NCI-H82 treated with DMSO at 0.1 percent for 48 hours (cell line): ENCODE measurements around the gene MED12L.

Experiments used
- DNase-seq: peaks from one replicate; lab custom pipeline; 2025; ENCODE audit not compliant: unreplicated experiment; lab: John Stamatoyannopoulos, UW

MED12L gene

GRCh38 chr3:151171145-151171757, 85.8 kb downstream of the MED12L start:
- no peak for DNase-seq

- no peak for DNase-seq
Measured at GRCh38 chr3:151174351-151174750, 88.9 kb downstream of the MED12L start.

DNA sequence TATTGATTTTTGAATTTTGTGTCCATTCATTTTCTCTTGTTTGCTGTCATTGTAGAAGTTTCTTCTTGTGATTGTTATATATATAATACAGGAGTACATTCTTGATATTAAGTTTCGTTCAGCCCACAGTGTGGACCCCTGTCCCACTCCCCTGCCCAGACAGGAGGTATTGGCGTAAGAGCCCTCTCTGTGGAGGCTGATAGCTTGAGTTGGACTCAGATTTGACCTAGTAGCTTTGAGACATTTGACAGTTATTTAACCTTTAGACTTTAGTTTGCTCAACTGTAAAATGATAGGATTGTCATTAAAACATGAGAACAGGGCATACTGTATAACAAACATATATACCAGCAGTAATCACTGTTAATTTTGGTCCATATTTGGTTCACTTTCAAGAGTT, 90.5 kb downstream of the MED12L start:
- no peak for DNase-seq

DNA sequence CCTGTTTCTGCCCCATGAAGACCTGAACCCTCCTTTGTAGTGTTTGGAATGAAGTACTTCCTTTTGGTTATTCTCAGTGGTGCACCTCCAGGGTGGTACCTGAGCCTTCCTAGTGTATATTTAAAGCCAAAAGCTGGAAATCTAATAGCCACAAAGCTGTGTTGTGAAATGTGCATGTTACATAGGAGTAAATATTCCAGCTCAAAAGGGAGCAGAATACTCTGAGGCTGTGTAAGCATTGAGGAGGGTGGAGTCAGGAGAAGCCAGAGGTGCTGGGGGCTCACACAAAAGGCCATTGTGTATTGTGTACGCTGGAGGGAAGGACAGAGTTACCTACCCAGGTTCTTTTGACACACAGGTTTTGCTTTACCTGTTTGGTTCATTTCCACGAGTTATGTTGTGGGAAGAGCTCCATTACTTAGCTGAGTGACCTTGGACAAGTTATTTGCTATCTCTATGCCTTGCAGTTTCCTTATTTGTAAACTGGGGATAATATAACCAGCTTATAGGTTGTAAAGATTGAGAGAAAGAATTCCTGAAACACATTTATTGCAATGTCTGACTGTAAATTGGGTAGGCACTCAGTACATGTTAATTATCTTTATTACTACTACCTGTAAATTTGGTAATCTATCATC, 92.9 kb downstream of the MED12L start:
- no peak for DNase-seq

- no peak for DNase-seq
Measured at GRCh38 chr3:151182349-151183079, 97.0 kb downstream of the MED12L start.

- peak; percentile 47 for DNase-seq
Measured at GRCh38 chr3:151183265-151183671, 97.8 kb downstream of the MED12L start.

GRCh38 chr3:151191095-151191494, 105.6 kb downstream of the MED12L start:
- no peak for DNase-seq

- DNase-seq = no peak
Measured at GRCh38 chr3:151192545-151192944, 107.1 kb downstream of the MED12L start.

DNA sequence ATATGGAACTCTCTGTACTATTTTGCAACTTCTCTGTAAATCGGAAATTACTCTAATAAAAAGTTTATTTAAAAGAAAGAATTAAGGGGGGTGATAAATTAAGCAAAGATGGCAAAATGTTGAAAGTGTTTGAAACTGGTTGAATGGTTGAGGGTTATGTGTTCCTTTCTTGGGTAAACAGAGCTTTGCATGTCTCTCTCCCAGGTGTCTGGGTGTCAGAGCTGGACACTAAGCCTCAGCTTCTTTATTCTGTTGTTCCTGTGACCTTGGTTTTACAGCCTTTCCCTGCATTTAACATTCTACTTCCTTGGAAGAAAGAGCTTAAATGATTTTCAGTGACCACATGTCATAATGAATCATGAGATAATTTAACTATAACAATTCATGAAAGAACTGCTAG, 110.4 kb downstream of the MED12L start:
- no peak for DNase-seq

GRCh38 chr3:151196434-151196833, 111.0 kb downstream of the MED12L start:
- DNase-seq = no peak

DNA sequence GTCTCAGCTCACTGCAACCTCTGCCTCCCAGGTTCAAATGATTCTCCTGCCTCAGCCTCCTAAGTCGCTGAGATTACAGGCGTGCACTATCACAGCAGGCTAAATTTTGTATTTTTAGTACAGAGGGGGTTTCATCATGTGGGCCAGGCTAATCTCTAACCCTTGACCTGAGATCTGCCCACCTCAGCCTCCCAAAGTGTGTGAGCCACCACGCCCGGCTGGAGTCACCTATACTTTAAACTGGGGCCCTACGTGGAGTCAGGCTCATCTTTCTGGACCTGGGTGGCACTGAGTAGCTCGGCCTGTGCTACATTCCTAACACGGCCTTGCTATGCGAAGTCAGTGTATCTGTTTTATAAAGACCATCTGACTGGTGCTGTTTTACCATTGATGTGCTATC, 111.8 kb downstream of the MED12L start:
- DNase-seq = no peak

DNA sequence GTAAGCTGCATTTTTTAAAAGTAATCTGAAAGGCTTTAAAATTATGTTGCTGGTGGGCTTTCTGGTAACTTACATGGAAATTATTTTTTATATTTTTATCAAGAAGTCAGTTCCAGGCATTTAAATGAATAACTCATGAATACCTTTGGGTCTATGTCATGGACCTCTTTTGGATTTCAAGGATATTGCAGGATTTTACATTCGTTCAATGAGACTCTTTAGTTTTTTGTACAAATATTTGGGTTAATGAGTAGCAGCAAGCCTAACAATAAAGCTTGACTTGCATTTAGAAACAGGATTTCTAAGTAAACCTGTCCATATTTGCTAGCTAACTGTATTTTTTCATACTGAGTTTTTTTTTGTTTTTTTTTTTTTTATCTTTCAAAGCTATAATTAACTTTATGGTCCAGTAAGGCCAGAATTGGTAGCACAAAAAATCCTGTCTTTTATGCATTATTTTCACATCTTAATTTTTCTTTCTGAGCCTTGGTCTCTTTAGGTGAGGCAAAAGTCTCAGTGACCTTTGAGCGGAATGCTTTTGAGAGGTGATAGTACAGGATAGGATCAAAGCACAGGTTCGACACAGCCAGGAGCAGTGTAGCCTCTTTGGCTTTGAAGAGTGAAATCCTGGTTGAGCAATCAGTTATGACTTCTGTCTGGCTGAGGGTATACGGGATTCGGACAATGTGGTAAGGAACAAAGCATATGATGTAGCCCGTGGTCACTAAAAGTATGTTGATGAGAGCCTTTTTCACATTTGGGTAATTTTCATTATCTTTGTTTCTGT, 112.7 kb downstream of the MED12L start:
- DNase-seq = no peak

DNA sequence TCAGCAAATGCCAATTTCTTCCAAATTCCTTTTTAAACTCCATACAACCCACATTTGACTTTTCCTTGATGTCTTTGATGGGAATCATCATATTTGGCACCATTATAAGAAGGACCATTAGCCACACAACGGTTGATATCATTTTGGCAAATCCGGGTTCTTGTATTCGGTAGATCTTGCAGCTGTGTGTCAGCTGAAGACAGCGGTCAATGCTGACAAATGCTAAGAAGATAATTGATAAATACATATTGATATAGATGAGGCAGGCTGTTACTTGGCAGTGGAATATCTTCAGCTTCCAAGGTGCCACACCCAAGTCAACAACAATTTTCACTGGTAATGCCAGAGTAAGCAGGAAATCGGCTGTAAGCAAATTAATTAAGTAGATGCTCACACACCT, 113.4 kb downstream of the MED12L start:
- DNase-seq = no peak

GRCh38 chr3:151199554-151200438, 114.3 kb downstream of the MED12L start:
- no peak for DNase-seq

DNA sequence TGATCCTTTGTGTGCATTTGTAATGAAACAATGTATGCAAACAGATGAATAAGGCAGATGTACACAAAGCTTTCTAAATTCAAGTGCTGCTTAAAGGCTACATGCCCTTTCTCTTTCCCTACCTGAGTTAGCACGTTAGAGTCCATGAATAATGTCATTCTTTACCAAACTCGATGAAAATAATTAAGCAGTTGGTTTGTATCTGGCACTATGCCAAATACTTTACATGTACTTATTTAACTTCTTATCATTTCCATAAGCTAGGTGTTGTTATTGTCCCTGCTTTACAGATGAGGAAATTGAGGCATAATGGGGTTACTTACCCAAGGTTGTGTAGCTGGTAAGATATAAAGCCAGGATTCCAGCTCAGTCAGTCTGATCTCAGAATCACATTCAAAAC, 115.1 kb downstream of the MED12L start:
- DNase-seq = no peak

- DNase-seq = no peak
Measured at GRCh38 chr3:151201051-151201730, 115.7 kb downstream of the MED12L start.

DNA sequence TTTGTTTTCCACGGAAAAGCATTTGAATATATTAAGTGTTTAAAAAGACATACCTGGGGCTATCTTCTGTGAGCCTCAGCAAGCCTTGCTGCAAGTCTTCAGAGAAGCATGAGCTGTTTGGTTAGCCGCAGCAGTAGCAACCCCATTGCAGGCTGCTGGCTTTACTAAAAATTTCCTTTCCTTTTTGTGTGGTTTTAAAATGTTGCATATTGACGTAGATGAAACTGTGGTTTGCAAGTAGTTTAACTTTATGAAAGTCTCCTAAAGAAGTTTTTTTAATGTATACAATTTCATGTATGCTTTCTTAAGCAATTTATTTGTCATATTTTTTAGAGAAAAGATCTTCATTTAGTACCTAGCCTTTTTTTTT, 117.6 kb downstream of the MED12L start, which contains the start of gene GPR171:
GPR171 (minus strand) TSS at position 166 of the 370 bp plus-strand sequence. CDS start 3,830 bp downstream, outside the sequence.
- no peak for DNase-seq

DNA sequence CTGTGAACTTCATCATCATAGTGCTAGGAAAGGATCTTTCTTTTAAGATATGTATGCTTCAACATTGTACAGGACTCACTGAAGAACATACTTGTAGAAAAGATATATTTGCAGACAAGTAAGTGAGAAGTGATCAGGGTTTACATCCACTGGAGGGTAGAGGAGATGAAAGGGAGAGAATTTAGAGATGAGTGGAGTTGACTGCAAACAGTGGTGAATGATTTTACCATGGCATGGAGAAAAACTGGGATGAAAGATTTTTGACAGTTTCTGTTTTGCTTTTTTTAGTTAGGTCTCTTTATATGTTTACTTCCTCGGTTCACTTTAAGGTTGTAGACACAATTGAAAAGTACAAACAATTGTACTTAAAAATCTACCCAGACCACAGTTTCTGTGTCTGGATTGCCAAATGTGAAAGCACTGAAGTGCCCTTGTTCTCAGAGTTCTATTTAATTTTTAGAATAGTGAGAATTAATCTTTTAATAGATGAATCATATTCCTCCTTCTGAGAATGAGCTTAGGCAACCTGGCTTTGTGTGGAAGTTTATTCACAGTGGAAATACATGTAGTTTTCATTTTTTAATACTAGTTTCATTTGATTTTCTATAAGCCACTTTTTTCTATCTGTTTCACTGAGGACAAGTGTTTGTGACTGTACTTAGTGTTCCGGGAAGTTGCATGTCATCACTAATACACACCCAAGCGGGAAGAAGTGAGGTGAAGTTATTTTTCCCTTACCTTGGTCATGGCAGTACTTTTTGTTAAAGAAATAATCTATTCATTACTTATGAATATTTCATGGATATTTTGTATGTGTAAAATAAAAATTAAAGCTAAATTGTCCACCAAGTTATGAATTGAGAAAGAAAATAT, 119.3 kb downstream of the MED12L start:
- DNase-seq = no peak

GRCh38 chr3:151205482-151205881, 120.0 kb downstream of the MED12L start:
- no peak for DNase-seq
